ENCODE measurements around the gene CLEC2A. TPM values are rescaled to one million over a fixed set of nuclear protein-coding genes. Genes with fewer than 3 reads are reported as not detected.
A peak's percentile ranks its signal among the peaks of the same experiment; 100 is the strongest.

Gene CLEC2A, protein sequence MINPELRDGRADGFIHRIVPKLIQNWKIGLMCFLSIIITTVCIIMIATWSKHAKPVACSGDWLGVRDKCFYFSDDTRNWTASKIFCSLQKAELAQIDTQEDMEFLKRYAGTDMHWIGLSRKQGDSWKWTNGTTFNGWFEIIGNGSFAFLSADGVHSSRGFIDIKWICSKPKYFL
- not detected for total RNA-seq (2013)
- polyA plus RNA-seq (not detected), polyA minus RNA-seq (not detected in 2 replicates), total RNA-seq (0 to 1.5 (median 0.12) reads per million in 11 experiments)

DNA sequence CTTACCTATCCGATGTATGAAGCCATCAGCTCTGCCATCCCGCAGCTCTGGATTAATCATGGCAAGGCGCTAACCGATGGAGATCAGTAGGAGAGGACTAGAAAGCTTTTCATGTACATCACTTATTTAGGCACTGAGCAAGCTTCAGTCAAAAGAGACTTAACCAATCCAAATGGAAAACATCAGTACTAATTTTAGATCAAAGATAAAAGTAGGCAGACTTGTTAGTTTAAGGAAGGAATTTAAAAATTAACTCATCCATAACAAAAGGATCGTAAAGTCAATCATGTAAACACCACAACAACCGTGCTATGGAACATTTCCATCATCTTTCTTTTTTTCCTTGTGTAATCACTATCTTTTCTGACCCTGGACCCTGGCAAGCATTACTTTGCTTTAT lies at the start of gene CLEC2A:
CLEC2A (minus strand) TSS at position 101 of the 400 bp plus-strand sequence; CDS start at position 60, 41 bp downstream.
- Histone ChIP-seq H3K27me3 (ENCODE audit: control insufficient read depth in 2 of 2, insufficient read depth in 2 of 2, low read length in 2 of 2) (no peaks in the 10 kb centered on the region), H3K79me2 (ENCODE audit: insufficient read depth, low read length) (no peaks in the 10 kb centered on the region), H3K4me3 (replicated peaks in 1 of 3; ENCODE audit: low read depth in 2 of 3, low read length in 3 of 3) (no peak within 1 kb of the TSS), H3K9ac (ENCODE audit: insufficient read depth, low read length, poor library complexity, severe bottlenecking) (no peak within 1 kb of the TSS), H3K4me2 (replicated peaks; ENCODE audit: extremely low read depth, low read length, poor library complexity, severe bottlenecking) (no peak within 1 kb of the TSS), H4K20me1 (ENCODE audit: insufficient read depth, low read length) (no peaks in the 10 kb centered on the region), H3K27ac (ENCODE audit: low read depth in 1 of 2, low read length in 2 of 2) (no peak within 1 kb of the TSS), H3K4me1 (ENCODE audit: control insufficient read depth in 1 of 2, insufficient read depth in 2 of 2, low read length in 2 of 2) (peaks cover 0 to 18% of the 10 kb centered on the region in 2 donors), H3K9me3 (replicated peaks in 1 of 2; ENCODE audit: control insufficient read depth in 1 of 2, insufficient read depth in 1 of 2, low read length in 2 of 2) (no peaks in the 10 kb centered on the region), H3K36me3 (replicated peaks in 1 of 2; ENCODE audit: control insufficient read depth in 1 of 2, insufficient read depth in 2 of 2, low read length in 2 of 2) (no peaks in the 10 kb centered on the region), H2AFZ (ENCODE audit: insufficient read depth, low read depth, low read length, poor library complexity, severe bottlenecking) (peak within 1 kb of the TSS; percentile 27)
- Mint-ChIP-seq H3K4me3 (no peak within 1 kb of the TSS), H3K27me3 (ENCODE audit: low read depth in 3 of 3) (peaks cover 0 to 4% (median 0%) of the 10 kb centered on the region in 3 donors), H3K36me3 (peaks cover 0 to 19% of the 10 kb centered on the region in 2 donors), H3K27ac (no peak within 1 kb of the TSS), H3K9me3 (no peaks in the 10 kb centered on the region), H3K4me1 (peaks cover 22% of the 10 kb centered on the region)
- 100% methylated on average over 2 of the region's 6 CpGs for WGBS (ENCODE audit: insufficient coverage)
- TF ChIP-seq, protein P1, sequence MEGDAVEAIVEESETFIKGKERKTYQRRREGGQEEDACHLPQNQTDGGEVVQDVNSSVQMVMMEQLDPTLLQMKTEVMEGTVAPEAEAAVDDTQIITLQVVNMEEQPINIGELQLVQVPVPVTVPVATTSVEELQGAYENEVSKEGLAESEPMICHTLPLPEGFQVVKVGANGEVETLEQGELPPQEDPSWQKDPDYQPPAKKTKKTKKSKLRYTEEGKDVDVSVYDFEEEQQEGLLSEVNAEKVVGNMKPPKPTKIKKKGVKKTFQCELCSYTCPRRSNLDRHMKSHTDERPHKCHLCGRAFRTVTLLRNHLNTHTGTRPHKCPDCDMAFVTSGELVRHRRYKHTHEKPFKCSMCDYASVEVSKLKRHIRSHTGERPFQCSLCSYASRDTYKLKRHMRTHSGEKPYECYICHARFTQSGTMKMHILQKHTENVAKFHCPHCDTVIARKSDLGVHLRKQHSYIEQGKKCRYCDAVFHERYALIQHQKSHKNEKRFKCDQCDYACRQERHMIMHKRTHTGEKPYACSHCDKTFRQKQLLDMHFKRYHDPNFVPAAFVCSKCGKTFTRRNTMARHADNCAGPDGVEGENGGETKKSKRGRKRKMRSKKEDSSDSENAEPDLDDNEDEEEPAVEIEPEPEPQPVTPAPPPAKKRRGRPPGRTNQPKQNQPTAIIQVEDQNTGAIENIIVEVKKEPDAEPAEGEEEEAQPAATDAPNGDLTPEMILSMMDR (IDR thresholded peaks at IDR 0.05): no peak
- no peak for DNase-seq
- intact Hi-C loops (cut with micrococcal nuclease): loop anchor here in 1 of 2 donors (5.0 kb wide), 1 partner anchor 180 kb away; no protein-coding TSS in a partner anchor

DNA sequence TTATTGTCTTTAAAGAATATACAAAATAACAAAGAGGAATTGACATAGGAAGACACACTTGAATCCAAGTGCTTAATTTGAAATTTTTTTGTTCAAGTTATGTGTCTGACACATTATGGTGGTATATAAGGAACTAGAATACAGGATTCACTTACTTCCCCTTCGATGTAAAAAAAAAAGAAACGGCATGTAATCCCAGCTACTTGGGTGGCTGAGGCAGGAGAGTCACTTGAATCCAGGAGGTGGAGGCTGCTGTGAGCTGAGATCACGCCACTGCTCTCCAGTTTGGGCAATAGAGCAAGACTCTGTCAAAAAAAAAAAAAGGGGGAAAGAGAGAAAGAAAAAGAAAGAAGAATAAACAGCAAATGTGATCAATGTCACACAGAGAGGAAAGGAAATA lies 48.0 kb upstream of the CLEC2A start:
- peak overlapping the region; percentile 32 to 67 for H3K27ac ChIP-seq (ENCODE audit: low read depth in 1 of 2, low read length in 2 of 2)
- H4K20me1 ChIP-seq (ENCODE audit: insufficient read depth, low read length): peaks cover 99% of the 10 kb centered on the region
- H3K4me3 ChIP-seq (replicated peaks in 1 of 3; ENCODE audit: low read depth in 2 of 3, low read length in 3 of 3): no peak overlapping the region
- DNase-seq: peak in 2 of 3 donors; percentile 27 to 69
- H3K9ac ChIP-seq (ENCODE audit: insufficient read depth, low read length, poor library complexity, severe bottlenecking): no peak overlapping the region
- H3K4me1 ChIP-seq (ENCODE audit: control insufficient read depth in 1 of 2, insufficient read depth in 2 of 2, low read length in 2 of 2): peaks cover 46 to 61% of the 10 kb centered on the region in 2 donors
- no peak overlapping the region for H2AFZ ChIP-seq (ENCODE audit: insufficient read depth, low read depth, low read length, poor library complexity, severe bottlenecking)
- H3K27me3 ChIP-seq (ENCODE audit: control insufficient read depth in 2 of 2, insufficient read depth in 2 of 2, low read length in 2 of 2): no peaks in the 10 kb centered on the region
- no peak overlapping the region for H3K4me3 Mint-ChIP-seq
- peaks cover 63 to 89% of the 10 kb centered on the region in 2 donors for H3K36me3 ChIP-seq (replicated peaks in 1 of 2; ENCODE audit: control insufficient read depth in 1 of 2, insufficient read depth in 2 of 2, low read length in 2 of 2)
- peaks cover 55% of the 10 kb centered on the region for H3K4me1 Mint-ChIP-seq
- peaks cover 0 to 17% (median 6%) of the 10 kb centered on the region in 7 donors for H3K9me3 Mint-ChIP-seq
- H3K4me2 ChIP-seq (replicated peaks; ENCODE audit: extremely low read depth, low read length, poor library complexity, severe bottlenecking): no peak overlapping the region
- H3K27me3 Mint-ChIP-seq (ENCODE audit: low read depth in 3 of 3): no peaks in the 10 kb centered on the region
- TF ChIP-seq, protein P1 (IDR thresholded peaks at IDR 0.05): no peak
- peaks cover 0 to 9% of the 10 kb centered on the region in 2 donors for H3K9me3 ChIP-seq (replicated peaks in 1 of 2; ENCODE audit: control insufficient read depth in 1 of 2, insufficient read depth in 1 of 2, low read length in 2 of 2)
- H3K36me3 Mint-ChIP-seq: peaks cover 84 to 93% of the 10 kb centered on the region in 2 donors
- WGBS (ENCODE audit: insufficient coverage): no CpG with 5 or more reads among the region's 3 CpGs
- intact Hi-C loops (cut with micrococcal nuclease): no loop called here
- peaks cover 97% of the 10 kb centered on the region for H3K79me2 ChIP-seq (ENCODE audit: insufficient read depth, low read length)
- peak overlapping the region; percentile 66 to 92 (median 80) for H3K27ac Mint-ChIP-seq
